ENCODE measurements around the gene MRGPRD.
A peak's percentile ranks its signal among the peaks of the same experiment; 100 is the strongest.
"Not testable (repeated sequence)": the region's sequence is repeated elsewhere in the genome, so short reads cannot be mapped to it uniquely, and the experiment has no call there.

The MRGPRD gene

DNA sequence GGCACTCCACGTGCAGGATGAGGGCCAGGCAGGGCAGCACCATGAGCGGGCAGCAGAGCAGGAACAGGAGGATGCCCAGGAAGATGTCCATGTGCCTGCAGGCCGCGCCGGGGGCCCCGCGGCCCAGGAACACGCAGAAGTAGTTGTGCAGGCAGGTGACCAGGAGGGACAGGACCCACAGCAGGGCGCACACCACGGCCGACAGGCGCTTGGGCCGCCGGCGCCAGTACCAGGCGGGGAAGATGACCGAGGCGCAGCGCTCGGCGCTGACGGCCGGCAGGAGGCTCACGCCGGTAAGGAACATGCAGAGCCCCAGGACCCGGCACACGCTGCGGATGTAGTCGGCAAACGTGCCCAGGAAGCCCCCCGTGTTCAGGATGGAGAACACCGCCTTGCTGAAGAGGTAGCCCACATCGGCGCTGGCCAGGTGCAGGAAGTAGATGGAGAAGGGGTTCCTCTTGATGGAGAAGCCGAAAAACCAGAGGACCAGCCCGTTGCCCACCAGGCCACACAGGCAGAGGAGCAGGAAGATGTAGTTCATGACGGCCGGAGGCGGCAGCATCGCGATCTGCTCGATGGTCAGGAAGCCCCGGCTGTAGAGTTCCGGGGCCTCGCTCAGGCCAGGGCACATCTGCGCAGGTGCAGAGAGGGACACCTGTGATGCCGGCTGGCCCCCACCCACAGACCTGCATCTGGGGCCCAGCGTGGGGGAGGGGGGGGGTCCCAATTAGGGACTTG, 25.0 kb upstream of the MRGPRD start:
- no peak for DNase-seq

DNA sequence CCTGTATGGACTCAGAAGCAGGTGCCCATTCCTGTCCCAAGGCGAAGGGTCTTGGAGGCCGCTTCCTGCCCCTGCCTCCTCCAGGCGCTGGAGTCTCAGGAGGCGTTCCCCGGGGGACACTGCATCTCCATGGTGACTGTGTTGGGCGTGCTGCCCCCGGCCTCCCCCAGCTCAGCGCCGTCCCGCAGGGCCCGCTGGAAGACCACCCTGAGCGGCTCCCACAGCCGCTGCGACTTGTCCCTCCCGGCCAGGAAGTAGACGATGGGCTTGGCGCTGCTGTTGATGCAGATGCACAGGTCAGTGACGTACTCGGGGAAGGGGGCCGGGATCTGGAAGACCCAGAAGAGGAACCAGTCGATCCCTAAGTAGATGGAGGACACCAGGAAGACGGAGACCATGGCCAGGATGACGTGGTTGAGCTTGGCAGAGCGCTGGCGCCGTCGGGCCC, 24.4 kb upstream of the MRGPRD start:
- DNase-seq = no peak

DNA sequence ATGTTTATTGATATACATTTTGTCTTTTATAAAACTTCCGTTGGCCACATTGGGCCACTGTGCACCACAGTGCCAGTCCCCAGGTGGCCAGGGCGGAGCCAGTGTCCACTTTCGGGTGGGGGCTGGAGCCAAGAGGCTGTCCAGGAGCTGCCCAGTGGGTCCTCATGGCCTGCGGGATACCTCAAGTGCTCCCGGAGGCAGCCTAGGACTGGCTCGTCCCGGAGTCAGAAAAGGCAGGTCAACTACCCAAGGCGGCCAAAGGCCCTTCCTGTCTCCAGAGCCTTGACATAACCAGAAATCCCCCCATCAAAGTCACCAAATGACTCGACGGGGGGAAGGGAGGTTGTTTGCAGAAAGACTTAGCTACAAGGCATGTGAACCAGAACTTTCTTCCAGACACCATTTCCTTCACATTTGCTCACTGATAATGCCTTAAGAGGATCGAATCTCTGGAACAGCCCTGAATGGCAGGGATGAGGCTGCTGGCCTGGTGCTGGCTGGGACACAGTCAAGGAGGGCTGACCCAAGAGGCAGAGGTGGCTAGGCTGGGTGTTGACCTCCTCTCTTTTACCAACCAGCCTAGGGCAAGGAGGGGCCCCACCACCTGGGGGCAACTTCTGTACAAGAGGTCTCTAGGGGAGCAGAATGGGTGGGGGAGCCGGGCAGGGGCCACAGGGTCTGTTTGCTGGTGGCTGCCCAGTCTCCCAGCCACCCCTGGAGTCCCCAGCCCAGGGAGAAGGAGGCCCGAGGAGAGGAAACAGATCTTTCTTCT, 23.8 kb upstream of the MRGPRD start:
- DNase-seq = no peak

DNA sequence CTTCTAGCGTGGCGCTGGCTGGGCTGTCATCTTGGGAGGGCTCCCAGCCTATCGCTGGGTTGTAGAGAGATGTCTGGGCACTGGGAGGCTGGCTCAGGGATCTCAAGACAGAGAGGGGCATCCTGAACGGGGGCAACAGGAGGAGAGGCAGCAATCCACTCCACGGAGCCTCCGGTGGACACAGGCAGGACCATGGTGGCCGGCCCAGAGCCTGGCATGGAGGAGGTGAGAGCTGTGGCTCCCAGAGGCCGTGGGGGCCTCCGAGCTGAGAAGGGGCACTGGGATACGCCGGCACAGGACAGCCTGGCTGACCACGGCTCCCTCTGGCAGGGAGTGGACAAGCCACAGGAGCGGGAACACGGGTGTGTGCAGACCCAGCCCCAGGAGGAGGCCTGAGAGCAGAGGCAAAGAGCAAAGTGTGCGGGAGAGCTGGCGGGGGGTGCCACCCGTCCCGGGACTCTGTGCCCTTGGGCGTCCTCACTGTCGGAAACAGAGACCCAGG, 23.1 kb upstream of the MRGPRD start:
- DNase-seq = no peak

DNA sequence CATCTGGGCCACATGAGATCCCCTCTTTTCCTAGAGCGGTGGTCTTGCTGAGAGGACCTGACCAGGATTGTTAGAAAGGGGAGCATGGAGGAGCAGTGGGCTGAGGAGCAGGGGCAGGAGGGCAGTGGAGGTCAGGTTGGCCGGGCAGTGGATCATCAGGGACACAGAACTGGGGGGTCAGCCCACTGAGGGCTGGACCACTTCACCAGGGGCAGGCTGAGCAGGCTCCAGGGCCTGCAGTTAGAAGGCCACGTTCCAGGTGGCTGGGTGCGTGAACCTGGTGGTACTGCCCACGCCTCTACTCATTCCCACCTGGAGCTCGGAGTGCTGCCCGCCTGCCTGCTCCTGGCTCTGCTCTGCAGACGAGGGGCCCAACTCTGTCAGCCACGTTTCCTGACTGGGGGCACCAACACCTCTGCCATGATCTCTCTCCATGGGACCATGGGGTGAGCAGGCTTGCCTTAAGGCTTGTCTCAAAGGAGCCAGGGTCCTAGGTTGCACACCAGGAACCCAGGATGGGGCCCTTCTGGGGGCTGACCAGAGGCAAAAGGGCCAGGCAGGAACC, 22.6 kb upstream of the MRGPRD start:
- no peak for DNase-seq

DNA sequence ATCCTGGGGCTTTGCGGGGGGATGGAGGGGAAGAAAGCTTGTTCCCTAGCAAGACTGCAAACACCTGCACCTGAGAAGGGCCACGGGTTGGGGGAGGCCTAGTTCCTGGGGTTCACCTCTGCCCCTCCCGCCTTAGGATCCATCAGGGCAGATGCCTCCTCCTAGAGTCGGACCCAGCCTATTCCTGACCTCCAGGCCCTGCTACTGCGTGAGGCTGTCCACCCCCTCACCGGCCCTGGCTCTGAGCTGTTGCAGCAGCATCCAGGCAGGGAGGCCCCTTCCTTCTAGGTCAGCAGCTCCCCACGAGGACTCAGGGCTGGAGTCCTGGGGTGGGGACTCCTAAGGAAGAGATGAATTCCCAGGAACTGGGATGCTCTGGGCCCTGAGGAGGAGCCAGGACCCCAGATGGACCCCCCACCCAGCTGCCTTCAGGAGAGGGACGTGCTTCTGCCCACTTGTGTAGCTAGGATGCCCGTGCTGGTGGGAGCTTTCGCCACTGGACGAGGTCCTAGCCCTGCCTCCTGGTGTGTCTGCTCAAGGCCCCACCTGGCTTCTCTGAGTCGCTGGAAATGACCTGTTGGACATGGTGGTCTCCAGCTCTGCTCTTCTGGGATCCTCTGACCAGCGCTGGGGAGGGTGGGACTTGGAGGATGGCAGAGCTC, 21.9 kb upstream of the MRGPRD start:
- DNase-seq = no peak

DNA sequence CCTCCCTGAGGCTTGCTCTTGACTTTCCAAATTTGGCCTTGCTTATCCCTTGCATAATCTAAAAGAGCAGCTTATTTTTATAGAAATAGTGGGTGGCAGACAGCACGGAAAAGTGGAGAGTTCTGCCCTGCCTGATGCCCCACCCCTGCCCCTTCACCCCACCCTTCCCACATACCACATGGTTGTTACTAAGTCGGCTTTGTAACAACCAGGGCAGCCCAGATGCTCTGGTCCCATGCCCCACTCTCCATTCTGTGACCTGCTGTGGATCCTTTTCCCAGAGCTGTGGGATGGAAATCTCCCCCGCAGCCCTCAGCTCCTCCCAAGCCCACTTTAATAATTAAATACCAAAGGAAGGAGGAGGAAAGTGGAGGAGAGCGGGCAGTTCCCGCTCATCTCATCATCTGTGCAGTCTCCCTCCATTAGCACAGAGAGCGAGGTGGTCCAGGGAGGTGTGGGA, 21.4 kb upstream of the MRGPRD start:
- DNase-seq = no peak

DNA sequence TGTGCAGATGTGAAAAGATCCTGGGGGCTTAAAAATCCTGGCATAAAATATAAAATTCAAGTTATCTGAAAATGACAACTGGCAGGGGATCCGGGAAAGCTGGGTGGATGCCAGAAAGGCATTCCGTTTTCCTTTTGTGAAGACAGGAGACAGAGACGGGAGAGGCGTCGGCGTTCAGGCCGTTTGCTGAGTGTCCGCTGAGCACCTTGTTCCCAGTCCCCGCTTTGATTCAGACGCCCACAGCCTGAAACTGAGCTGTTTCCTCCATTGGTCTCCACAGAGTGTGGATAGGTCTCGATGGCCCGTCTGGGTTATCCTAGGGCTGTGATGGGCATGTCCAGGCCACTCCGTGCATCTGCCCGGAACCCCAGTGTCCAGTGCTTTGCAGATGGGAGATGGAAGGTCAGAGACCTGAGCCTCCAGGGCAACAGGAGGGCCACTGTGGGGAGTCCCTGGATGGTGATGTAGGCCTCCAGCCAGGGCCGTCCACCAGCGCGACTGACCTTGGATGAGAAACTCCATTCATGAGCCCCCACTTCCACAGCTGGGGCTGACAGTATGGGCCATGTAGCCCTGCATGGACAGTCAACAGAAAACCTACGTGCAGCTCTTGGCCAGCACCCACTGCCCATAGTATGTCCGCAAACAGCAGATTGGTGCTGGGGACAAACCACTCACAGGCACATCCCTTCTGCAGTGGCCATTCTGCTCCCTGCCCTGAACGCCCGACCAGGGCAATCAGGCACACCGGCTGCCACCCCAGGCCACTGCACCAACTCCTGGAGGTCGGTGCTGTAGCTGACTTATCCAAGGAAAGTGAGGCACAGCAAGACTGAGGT, 20.7 kb upstream of the MRGPRD start:
- DNase-seq = no peak

DNA sequence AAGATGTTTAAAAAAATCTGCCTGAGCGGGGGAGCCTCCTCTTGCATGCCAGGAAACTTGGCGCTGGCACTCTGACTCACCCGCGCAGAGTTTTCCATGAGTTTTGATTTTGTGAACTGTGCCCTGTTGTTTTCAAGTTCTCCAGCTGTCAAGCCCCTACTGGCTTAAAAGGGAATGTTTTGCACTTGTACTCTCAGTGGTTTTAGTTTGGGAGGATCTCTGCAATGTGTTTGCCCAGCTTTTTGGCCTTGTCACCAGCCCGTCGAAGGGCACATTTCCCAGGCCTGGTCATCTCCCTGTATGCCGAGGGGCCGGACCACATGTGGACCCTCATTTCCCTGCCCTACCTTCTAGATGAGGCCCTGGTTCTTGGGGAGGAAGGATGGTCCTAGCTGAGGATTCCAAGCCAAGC, 20.1 kb upstream of the MRGPRD start:
- peak; percentile 17 for DNase-seq

DNA sequence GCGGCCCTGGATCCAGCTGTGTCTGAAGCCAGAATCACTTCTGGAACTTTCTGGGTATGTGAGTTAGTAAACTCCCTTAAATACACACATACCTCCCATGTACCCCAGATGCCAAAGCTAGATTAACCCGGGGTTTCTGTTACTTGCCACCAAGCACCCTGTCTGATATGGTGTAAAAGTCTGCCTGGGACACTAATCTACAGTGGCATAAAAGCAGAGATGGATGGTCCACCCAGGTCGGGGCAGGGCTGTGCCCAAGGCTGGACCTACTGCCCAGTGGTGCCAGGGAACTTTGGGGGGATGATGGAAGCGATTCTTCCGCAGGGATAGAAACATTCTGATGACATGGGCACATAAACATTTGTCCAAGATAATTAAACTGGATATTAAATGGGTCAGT, 19.6 kb upstream of the MRGPRD start:
- DNase-seq = no peak

DNA sequence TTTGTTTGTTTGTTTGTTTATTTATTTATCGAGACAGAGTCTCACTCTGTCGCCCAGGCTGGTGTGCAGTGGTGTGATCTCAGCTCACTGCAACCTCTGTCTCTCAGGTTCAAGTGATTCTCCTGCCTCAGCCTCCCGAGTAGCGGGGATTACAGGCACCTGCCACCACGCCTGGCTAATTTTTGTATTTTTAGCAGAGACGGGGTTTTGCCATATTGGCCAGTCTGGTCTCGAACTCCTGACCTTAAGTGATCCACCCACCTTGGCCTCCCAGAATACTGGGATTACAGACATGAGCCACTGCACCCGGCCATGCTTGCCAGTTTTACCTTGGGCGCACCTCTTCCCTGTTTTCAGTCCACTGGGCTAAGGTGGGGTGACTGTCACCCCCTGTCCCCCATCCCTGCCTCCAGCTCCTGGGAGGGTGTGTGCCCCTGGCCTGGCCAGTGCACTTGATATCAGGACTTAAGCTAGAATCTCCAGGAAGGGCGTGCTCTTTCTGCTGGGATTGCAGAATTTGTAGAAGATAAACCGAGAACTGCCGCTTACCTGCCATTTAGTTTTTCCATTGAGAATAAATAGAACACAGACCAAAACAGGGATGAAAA, 19.1 kb upstream of the MRGPRD start:
- DNase-seq = not testable (repeated sequence)

DNA sequence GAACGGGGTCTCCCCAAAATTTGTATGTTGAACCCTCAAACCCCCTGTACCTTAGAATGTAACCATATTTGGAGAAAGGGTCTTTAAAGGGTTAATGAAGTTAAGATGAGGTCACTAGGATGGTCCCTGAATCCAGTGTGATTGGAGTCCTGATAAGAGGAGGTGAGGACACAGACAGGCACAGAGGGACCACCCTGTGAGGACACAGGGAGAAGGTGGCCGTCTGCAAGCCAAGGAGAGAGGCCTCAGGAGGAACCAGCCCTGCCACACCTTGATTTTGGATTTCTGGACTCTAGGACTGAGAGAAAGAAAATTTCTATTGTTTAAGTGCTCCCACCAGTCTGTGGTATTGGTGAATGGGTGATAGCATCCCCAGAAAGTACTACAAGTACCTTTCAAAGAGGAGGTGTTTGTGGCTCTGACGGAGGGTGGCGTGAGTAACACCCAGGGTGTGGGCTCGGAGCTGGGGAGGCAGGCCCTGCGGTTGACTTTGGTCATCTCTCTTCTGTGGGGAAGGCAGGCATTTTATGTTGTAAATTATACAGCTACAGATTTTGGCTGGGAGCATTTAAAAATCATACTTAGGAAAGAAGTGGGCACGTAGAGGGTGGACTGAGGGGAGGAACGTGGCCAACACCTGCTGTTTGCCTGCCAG, 18.4 kb upstream of the MRGPRD start:
- no peak for DNase-seq

DNA sequence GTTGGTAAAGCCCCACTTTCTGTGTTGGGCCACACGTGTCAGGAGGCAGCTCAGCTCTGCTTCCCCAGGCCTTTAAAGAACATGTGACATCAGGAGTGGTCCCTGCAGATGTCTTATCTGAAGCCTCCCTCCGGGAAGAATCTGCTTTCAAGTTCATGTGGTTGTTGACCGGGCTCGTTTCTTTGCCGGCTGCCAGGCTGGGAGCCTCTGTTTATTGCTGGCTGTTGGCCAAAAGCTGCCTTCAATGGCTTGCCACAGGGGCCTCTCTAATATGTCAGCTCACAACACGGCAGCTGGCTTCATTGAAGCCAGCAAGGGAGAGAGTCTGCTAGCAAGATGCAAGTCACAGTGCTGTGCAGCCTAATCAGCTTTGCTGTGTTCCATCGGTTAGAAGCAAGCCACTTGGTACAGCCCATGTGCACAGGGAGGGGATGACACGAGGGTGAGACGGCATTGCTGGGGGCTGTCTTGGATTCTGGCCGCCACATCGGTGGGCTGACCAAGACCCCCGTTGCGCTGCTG, 17.7 kb upstream of the MRGPRD start:
- peak; percentile 74 for DNase-seq

DNA sequence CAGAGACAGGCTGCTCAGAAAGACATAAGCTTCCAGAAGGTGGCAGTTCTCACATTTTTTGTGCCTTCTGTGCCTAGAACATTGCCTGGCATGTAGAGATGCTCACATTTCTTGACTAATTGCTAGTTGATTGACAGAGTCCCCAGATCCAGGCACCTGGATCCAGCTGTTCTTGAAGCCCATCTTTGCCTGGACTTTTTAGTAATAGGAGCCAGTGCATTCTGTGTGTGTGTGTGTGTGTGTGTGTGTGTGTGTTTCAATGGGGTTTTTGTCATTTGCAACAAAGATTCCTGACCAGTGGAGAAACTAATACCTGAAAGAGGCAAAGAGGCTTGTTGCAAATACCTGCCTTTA, 17.2 kb upstream of the MRGPRD start:
- DNase-seq = no peak

DNA sequence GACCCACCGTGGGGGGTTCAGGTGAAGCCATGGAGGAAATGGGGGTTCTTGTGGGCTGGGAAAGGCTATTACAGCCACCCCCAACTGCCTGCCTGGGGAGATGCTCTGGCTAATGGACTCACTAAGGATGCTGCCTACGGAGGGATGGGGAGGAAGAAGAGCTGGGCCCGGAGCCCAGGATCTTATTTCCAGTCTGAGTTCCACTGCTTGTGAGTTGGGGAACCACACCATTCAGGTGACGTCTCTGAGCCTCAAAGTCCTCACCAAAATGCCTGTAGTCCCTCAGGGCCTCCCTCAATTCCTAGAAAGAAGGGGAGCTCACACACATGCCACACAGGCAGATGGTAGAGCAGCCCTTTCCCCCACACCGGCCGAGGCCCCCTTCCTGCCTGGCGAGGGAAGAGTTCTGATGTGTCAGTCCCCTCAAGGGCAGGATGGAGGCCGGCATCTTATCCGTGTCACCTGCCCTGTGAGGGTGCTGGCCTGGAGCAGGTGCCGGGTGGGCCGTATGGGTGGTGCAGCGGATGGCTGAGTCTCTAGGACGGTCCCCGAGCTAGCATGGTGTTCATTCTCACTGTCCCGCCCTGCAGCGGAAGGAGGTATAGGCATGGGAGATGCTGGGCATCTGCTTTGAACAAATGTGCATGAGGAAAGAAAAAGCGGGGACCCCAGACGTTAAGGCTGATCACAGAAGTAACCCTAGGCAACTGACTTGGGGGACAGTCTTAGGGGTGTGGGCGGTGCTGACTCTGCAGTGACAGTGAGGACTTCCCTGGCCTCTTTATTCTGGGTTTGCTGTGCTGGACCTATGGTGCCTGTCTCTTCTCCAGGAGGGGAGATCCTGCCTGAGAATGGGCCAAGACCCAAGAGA, 16.6 kb upstream of the MRGPRD start:
- no peak for DNase-seq

DNA sequence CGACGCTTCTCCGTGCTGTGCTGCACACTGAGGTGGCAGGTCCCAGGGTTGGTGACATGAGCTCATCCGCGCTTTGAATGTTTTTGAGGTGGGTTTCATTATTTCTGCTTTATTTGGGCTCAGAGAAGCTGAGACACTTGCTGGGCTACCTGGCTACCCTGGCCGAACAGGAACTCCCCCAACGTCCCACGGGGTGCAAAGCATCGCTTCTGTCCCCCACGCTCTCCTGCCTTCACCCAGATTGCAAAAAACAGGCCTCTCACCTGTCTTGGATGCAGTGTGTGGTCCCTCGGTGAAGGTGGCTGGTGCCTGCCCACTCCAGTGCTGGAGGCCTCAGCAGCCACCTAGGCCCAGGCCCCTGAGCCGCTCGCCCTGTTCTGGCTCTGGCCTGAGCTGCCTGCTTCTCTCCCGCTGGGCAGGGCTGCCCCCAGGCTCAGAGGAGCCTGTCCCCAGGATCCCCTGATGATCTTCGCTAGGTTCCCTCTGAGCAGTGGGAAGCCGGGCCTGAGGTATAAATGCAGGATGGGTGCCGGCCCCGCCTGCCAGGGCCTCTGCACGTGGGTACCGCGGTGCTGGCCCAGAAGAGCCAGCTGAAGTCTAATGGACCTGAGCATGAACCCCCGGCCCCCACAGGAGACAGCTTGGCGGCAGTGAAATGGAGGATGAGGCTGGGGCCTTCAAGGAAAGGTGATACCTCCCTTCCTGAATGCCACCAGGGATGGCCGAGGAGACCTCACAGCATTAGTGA, 15.8 kb upstream of the MRGPRD start:
- DNase-seq = no peak

DNA sequence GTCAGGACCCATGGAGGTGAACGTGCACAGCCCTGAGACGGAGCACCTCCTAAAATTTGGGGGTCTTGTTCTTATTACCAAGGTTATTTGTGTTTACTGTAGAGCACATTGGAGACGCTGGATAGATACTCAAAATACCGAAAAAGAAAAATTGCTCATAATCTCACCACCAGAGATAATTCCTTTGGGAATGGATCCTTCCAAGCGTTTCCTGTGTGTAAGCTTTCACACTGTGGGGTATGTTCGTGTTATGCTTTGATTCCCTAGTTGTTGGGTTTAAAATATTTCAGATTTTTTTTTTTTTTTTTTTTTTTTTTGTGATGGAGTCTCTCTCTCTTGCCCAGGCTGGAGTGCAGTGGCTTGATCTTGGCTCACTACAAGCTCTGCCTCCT, 14.1 kb upstream of the MRGPRD start:
- DNase-seq = no peak

DNA sequence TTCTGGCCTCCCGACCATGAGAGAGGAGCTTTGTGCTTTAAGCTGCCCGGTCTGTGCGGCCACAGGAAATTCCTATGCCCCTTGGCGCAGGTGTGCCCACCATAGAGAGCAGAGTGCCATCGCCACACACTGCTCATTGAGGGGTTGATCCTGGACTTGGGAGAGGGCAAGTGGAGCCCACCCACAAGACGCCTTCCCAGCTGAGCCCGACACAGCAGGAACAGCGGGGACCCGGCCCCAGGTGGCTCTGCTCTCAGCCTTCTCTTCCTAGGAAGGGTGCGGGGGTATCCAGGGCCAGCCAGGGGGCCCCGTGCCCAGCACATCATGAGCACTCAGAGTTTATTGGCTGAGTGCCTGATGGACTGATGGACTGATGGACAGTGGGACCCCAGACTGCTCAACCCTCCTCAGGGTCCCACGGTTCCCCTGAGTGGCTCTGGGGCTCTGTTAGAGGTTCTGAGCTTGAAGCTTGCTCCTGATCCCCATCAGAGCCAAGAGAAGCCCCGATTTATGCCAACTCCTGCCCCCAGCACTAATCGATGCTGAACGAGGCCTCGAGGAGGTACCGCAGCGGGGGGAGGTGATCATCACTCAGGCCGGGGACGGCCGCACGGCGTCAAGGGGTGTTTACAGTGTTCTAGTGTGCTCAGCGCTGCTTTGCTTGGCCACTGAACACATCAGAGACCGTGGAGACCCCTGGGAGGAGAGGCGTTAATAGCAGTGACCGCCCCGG, 13.5 kb upstream of the MRGPRD start:
- DNase-seq = no peak

DNA sequence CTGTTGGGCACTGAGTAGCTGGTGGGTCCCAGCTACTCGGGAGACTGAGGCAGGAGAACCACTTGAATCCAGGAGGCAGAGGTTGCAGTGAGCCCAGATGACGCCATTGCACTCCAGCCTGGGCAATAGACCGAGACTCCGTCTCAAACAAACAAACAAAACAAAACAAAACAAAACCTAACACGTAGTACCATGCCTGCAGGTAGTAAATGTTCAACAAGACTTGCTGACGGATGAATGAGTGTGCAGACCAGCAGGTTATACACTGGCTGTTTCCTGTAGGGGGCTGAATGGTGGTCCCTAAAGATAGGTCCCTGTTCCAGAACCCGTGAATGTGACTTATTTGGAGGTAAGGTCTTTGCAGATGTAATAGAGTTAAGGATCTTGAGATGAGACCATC, 12.8 kb upstream of the MRGPRD start:
- no peak for DNase-seq
